Stimulated activated CD8-positive, alpha-beta memory T cell treated with anti-CD3 and anti-CD28 coated beads, Interleukin-7, amount 100 ng/mL, for 4 hours (primary cell): ENCODE measurements around the gene SLC4A5.
"Not testable (repeated sequence)": the region's sequence is repeated elsewhere in the genome, so short reads cannot be mapped to it uniquely, and the experiment has no call there.

Source experiments
- DNase-seq, 2 donors: peaks; one replicate each; pipeline ENCODE4 v3.0.0-alpha.2; 2020; ENCODE audit warnings: low read depth in 2 of 2

SLC4A5 gene

DNA sequence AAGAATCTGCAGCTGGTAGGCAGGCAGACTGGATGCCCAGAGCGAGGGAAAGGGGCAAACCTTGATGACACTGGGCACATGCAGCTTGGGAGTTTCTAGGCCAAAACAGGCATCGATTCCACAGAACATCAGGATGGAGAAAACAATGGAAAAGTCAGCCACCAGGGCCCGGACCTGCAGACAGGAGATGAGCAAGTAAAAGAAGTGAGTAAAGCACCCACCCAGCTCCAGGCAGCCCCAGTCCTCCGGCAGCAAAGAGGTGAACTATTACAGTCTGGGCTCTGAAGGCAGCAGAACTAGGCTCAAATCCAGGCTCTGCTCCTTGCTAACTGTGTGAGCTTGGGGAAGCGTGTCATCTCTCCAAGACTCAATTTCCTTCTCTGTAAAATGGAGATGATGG lies 108.2 kb downstream of the SLC4A5 start:
- DNase-seq = no peak

DNA sequence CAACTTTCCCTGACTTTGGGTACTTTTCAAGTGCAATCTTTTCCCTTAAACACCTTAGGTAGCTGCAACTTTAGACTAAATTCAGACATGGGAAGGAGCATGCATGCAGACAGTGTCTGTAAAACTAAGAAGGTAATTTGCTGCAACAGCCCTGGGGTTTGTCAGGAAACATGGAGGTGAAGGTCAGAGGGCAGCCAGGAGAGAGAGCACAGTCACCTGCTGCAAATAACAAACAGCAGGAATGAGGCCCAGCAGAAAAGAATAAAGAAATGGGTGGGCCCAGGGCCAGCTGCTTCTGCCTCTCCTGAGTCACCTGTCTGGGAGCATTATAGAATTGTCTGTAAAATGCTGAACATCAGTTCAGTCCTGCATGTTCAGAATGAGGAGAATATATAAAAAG lies 109.6 kb downstream of the SLC4A5 start:
- no peak for DNase-seq

DNA sequence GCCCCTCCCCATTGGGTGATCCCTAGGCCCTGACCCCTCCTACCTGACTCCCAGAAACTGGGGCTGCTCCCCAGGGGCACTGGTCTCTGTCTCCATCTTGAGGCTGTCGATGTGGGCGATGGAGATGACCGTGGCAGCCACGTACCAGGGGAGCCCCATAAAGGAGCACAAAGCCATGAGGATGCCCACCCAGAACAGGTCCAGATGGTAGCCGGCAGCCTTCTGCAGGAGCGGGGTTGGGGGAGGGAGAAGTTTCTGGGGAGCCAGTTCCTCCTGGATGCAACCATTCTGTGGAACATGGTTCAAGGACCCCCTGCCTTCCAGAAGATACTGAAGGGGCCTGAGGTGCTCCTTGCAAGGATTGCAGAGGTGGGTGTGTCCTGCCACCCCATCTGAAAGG lies 110.8 kb downstream of the SLC4A5 start:
- no peak for DNase-seq

DNA sequence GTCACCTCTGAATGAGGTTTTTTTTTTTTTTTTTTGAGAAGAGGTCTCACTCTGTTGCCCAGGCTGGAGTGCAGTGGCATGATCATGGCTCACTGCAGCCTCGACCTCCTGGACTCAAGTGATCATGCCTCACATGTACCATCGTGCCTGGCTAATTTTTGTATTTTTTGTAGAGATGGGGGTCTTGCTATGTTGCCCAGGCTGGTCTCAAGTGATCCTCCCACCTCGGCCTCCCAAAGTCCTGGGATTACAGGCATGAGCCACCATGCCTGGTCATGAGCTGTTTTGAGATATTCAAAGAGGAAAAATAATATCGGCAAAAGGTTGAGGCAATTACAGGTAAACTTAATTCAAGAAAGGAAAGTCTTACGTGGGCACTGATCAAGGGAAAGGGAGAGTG lies 113.4 kb downstream of the SLC4A5 start:
- DNase-seq = not testable (repeated sequence)

DNA sequence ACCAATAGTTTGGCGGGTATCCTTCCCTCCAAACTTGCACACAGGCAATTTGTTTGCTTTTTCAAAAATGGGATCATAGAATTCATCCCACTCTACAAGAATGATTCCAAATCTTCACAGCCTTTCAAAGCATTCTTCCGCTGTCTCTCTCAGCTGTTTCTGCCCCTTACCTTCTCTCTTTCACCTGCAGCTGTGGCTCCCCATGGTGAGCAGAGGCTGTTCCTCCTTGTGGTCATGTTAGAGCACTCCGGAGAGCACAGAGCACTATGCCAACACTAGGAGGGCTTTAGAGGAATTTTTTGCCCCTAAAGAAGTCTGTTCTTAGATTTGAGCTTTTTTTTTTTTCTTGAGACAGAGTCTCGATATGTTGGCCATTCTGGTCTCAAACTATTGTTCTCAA lies 114.4 kb downstream of the SLC4A5 start:
- DNase-seq = no peak

DNA sequence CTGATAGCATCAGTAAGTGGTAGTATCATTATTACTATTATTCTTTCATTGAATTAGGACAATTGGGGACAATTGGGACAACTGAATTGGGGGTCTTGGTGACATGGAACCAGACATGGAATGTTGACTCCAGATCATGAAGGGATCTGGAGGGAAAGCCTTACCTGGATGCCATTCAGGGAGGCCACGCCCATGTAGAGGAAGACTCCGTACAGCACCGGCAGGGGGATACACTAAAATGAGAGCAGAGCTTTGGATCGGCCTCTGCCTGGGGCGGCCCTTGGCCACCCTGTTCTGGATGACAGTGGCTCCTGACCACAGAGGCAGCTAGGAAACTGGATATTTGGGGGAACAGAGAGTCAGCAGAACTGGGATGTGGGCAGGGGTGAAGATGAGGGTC lies 115.6 kb downstream of the SLC4A5 start:
- DNase-seq = no peak

DNA sequence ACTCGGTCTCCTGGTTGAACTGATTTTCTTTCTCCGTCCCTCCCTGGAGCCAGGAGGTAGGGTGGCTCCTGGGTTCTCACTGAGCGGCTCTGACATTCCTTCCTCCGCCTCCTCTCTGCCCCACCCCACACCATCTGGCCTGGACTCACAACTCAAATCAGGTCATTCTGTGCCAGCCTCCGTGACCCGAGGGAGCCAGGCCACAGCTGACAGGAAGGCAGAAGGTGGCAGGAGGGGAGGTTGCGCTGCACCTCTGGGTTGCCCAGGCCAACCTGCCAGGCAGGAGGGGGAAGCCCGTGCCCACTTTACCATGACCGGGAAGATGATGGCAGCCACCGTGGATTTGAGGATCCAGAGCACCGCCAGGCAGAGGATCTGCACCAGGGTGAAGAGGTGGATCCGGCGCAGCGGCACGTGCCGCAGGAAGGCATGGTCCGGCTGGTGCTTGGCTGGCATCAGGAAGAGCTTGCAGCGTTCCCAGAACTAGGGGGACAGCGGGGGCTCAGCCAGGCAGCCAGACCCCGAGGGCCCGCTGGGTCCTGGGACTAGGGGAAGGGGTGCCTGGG lies 116.5 kb downstream of the SLC4A5 start:
- DNase-seq = no peak

DNA sequence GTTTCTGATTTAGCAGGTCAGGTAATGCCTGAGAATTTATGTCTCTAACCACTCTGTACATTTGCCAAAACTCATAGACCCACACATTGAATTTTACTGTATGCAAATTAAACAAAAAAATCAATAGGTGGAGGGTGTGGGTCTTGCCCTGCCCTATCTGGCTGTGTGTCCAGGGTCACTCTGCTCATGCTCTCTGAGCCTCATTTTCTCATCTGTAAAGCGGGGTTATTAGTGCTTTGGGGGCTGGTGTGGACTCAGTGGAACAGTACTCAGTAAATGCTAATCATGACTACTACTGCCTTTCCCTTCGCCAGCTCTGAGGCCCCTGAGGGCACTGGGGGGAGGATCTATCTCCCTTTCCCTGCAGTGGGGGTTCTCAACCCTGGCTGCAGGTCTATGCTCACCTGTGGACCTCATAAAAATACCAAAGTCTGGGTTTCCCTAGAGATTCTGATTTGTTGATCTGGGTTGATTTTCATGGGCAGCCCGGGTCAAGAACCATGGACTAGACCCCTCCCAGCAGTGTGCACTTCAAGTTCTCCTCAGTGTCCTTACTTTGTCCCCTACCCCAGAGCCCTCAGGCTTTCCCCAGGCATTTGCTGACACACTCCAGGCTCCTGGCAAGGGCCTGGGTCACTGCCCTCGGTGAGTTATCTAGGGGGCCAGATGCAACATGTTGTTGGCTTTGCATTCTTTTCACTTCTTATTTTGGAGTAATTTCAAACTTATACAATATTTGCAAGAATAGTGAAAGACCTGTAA lies 117.3 kb downstream of the SLC4A5 start:
- DNase-seq = no peak

DNA sequence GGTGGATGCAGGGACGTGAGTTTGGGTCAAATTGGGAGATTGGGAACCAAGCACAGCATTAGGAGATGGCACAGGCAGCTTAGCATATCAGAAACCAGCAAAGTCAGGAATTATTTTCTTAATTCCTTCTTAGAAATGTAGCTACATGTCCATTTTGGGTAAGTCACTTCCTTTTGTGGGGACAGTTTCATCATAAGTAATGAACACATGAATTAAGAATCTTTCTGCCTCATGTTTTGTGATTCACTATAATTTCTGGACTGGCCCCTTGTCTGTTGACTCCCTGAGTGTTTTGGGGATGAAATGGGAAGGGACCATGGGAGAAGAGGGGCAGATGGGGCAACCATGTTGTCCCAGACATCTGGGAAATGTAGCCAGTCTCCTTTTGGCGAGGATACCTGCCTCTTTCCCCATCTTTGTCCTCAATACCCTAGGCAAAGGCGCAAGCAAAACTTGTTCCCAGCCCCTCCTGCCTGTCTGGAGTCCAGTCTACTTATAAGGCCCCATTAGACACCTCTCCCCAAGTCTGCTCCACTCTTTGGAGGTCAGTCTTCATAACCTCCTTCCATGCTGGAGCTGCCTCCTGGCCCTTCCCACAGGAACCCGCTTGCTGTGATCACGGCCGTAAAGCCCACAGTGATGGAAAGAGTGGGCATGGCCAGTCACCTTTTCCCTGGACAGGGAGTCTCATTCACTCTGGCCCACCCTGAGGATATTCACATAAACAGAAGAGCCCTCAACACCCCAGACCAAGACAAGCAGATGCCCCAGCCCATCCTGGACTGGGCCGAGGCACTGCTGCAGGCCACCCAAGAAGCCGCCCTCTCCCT lies 119.1 kb downstream of the SLC4A5 start:
- DNase-seq = no peak

DNA sequence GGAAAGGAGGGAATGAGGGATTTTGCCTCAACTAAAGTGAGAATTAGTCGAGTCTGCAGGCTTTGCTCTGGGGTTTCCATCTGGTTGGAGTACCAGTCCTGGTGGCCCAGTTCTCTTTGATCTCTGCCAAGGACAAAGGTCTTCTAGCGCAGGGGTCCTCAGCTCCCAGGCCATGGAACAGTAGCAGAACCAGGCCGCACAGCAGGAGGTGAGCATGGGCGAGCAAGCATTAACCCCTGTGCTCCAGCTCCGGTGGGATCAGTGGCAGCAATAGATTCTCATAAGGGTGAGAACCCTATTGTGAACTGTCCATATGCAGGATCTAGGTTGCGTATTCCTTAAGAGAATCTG lies 120.9 kb downstream of the SLC4A5 start:
- no peak for DNase-seq

DNA sequence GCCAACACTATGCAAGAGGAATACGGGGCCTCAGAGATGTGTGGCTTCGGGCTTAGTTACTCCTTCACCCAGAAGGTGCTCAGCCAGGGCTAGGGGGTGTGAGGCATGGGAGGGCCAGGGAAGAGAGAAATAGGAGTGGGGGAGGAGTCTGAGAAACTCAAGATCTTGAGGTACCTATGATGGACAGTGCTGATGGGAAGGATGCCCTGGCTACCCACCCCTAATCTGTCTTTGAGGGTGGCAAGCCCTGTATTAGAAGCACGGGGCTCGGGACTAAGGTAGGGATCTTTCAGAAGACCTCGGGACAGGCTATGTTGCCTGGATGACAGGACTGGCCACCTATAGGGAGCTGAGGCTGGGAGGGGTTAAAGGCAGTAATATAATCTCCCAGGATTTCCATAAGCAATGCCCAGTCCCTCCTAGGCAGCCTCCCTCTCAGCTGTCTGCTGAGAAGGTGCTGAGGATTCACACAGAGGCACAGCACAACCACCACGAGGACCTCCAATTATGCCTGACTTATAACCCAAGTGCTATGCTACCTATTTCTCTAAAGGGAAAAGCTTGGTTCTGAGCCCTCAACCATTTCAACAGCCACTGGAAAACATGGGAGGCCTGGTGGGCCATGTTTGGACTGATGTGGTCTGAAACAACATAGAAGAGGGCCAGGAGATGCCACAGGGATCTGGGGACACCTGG lies 121.5 kb downstream of the SLC4A5 start:
- DNase-seq = no peak

DNA sequence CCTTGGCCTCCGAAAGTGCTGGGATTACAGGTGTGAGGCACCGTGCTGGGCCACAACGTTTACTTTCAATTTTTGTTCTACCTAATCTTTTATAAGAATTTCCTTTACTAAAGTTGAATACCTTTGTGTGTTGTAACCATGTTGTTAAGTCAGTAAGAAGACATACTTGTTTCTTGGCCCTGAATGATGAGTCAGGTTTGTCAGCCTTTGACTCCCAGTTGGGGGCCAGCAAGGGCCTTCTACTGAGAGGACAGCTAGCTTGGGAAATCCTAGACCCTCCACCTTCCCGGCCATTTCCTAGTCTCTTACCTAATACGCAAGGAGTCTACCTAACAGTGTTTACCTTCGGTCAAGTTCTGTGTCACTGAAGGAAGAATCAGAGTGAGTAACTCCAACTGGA lies 122.1 kb downstream of the SLC4A5 start:
- no peak for DNase-seq

DNA sequence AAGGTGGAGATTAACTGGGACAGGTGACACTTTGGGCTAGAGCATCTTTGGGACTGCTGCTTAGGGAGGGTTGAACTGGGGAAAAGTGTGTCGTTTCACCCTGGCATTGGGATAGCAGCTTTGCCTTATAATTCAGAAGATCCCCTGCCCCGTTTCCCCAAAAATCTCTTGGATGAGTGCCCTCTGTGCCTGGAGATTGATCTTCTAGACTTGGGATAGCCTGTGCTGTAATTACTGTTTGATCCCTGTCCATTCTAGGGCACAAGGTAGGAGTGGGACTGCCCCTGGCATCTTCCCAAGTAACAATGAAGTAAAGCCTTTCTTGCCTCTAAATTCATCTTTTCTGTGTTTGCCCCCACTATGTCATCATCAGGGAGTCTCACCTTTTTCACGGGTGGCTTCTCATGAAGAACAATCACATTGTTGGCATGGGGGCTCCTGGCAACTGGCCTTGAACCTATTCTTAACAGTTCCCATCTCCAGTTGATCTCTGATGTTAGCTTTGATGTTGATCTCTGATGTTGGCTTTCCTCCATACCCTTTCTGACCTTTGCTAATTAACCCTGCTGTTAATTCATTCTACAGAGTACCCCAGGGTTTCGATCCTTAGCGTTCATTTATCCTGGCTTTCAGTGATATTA lies 123.2 kb downstream of the SLC4A5 start:
- no peak for DNase-seq

DNA sequence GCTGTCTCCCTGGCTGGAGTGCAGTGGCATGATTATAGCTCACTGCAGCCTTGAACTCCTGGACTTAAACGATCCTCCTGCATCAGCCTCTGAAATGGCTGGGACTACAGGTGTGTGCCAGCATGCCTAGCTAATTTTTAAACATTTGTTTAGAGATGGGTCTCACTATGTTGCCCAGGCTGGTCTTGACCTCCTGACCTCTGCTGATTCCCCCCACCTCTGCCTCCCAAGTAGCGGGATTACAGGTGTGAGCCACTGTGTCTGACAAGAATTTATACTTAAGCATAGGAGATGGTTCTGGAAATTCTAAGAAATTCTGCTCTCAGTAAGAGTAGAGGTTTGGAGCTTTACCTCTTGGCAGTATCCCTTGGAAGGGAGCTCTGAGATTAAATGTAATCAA lies 126.6 kb downstream of the SLC4A5 start:
- DNase-seq = no peak

DNA sequence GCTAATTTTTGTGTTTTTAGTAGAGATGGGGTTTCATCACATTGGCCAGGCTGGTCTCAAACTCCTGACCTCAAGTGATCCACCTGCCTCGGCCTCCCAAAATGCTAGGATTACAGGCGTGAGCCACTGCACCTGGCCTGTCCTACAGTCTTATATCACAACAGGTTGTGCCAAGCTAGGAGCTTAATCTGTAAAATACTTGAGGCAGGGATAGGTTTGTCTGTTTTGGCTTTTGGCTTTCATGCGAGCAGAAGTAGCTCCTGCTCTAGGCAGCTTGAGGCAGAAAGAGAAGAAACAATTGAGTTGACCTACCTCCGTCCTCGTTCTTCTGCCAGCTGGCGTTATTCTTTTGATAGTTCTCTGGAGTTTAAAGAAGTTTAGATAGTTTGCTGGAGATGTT lies 127.4 kb downstream of the SLC4A5 start:
- DNase-seq = not testable (repeated sequence)

DNA sequence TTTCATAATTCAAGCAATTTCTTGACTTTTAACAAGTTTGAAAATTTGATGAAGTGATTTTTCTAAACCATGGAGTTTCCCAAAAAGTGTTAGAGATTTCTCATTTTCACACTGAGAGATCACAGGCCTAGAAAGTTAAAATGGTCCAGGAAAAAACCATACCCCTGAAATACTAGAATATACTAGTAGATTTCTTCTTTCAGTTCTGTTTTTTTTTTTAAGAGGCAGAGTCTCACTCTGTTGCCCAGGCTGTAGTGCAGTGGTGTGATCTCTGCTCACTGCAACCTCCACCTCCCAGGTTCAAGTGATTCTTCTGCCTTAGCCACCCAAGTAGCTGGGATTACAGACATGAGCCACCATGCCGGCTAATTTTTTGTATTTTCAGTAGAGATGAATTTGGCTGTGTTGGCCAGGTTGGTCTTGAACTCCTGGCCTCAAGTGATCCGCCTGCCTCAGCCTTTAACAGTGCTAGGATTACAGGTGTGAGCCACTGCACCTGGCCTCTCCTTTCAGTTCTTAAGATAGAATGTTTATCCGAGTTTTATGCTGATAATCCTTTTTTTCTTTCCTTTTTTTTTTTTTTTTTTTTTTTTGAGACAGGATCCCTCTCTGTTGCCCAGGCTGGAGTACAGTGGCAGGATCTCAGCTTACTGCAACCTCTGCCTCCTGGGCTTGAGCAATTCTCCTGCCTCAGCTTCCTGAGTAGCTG lies 130.4 kb downstream of the SLC4A5 start:
- no peak for DNase-seq

DNA sequence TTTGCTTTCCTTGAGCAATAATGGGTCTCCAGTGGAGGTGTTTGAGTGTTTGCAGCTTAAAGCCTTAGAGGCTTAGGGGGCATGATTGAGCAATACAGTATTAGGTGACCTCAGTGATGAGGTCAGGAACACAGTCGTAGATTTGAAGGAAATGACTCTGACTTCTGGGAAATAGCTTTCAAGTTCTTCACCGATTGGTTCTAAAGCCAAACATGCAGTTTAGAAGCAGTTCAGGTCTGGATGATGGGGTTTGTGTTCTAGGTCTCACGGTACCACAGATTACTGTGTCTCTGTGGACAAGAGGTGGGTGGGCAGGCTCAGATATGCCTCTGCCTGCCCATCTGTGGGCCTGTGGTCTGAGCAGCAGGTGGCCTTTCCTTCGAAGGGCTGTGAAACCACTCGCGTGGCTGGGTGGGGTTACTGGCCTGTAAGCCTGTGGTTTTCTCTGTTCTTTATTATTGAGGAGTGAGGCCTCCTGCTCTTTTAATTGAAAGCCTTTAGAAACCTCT lies 137.0 kb downstream of the SLC4A5 start:
- DNase-seq = no peak

DNA sequence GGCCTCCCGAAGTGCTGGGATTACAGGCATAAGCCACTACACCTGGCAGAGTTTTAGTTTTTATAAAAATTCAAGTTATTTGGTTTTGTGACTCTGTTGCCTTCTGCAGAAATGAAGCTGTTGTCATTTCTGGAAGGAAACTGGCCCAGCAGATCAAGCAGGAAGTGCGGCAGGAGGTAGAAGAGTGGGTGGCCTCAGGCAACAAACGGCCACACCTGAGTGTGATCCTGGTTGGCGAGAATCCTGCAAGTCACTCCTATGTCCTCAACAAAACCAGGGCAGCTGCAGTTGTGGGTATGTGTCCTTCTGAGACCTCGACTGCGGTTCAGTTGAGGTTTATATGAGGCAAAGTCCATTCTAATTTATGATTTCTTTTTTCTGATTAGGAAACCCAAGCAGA lies 137.6 kb downstream of the SLC4A5 start:
- DNase-seq = no peak

DNA sequence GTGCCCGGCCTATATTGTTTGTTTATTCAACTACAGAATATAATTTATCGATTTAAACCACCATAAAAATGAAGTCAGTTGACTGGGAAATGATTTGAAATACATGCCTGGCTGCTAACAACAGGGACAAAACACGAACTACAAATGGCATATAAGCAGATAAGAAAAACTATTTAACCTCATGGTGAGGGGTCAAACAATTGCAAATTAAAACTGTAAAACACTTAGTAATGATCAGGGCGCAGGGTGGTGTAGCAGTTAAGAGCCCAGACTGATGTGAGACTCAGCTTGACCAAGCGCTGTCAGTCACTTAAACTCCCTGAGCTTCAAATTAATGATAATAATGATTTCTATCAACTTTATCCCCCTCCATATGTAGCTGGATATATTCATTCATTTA lies 138.1 kb downstream of the SLC4A5 start:
- no peak for DNase-seq

DNA sequence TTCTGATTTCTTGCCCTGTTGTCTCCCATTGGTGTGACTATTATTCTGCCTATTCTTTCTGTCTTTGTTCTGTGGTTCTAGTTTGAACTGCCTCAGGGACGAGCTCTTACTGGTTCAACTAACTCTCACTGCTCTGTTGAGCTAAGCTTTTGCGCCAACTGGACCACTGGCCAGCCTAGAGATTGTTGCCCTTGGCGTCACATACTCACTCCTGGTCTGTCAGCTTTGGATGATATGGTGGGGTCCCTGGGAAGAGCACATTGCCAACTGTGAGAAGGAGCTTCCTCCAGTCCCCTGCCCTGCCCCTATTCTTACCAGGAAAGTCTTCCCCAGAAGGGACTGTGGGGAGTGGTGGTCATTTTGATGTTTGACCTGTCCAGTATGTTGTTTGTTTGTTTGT lies 138.8 kb downstream of the SLC4A5 start:
- DNase-seq = no peak

DNA sequence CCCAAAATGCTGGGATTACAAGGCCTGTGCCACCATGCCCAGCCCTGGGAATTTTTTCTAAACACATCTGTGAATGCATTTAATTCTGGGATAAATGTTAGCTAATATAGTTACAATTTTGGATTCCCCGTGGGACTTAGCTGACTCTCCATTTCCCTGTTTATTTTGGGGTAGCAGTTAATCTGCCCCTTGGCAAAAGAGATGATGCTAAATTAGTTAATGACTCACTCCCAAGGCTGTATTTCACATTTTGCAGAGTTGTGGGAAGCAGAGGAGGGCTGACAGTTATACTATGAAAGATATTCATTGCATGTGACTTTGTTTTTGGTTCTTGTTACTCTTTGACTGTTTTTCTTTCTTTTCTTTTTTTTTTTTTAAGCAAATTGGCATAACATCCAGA lies 141.6 kb downstream of the SLC4A5 start:
- no peak for DNase-seq
